GM12878 (cell line): Measurements from ENCODE around the gene GALR3. TPM values are rescaled to one million over a fixed set of nuclear protein-coding genes. Genes with fewer than 3 reads are reported as not detected.
A peak's percentile ranks its signal among the peaks of the same experiment; 100 is the strongest.

Source experiments
- BACH1 ChIP-seq: fragments of 450-650 bp; IDR thresholded peaks from 2 replicates; pipeline ENCODE4 v1.6.1; 2017; ENCODE audit warnings: mild to moderate bottlenecking, borderline replicate concordance
- CBFB ChIP-seq: IDR thresholded peaks from 2 replicates; pipeline ENCODE4 v1.6.1; 2016; ENCODE audit warnings: antibody characterized with exemption, low read depth
- CBX3 ChIP-seq: fragments of 200-600 bp; sonication (generic); IDR thresholded peaks from 2 replicates; pipeline ENCODE4 v1.6.1; 2016; ENCODE audit warnings: low read depth, borderline replicate concordance
- CREM ChIP-seq: IDR thresholded peaks from 2 replicates; pipeline ENCODE4 v1.6.1; 2014; ENCODE audit warnings: antibody characterized with exemption, low read depth
- EED ChIP-seq: sonication (generic); IDR thresholded peaks from 2 replicates; pipeline ENCODE4 v1.6.1; 2016; ENCODE audit warnings: antibody characterized with exemption, low read depth
- FOXK2 ChIP-seq: fragments of 450-650 bp; IDR thresholded peaks from 2 replicates; pipeline ENCODE4 v1.6.1; 2017; ENCODE audit warnings: mild to moderate bottlenecking, moderate library complexity
- GABPA ChIP-seq: IDR thresholded peaks from 2 replicates; pipeline ENCODE4 v1.6.1; 2014; ENCODE audit warnings: antibody characterized with exemption, low read depth, mild to moderate bottlenecking, inconsistent platforms
- HDAC6 ChIP-seq: fragments of 200-600 bp; sonication (generic); IDR thresholded peaks from one replicate; pipeline ENCODE4 v1.8.0; 2017; ENCODE audit warnings: antibody characterized with exemption; ENCODE audit not compliant: unreplicated experiment
- HDGF ChIP-seq: fragments of 450-650 bp; IDR thresholded peaks from 2 replicates; pipeline ENCODE4 v1.6.1; 2016; ENCODE audit warnings: antibody characterized with exemption
- MEF2A ChIP-seq: IDR thresholded peaks from 2 replicates; pipeline ENCODE4 v1.6.1; 2011; ENCODE audit warnings: low read depth, mild to moderate bottlenecking, low read length, moderate library complexity; ENCODE audit not compliant: insufficient read depth
- MTA3 ChIP-seq: IDR thresholded peaks from 2 replicates; pipeline ENCODE4 v1.6.1; 2012; ENCODE audit warnings: low read length, inconsistent platforms, borderline replicate concordance
- NFIC ChIP-seq: IDR thresholded peaks from 2 replicates; pipeline ENCODE4 v1.6.1; 2012; ENCODE audit warnings: low read depth, mild to moderate bottlenecking, inconsistent platforms, low read length, moderate library complexity
- NFYA ChIP-seq: IDR thresholded peaks from 2 replicates; pipeline ENCODE4 v1.6.1; 2011; ENCODE audit warnings: low read depth, mild to moderate bottlenecking, low read length, improper control_type of control experiment, borderline replicate concordance
- NR2C2 ChIP-seq: IDR thresholded peaks from 2 replicates; pipeline ENCODE4 v1.6.1; 2011; ENCODE audit warnings: borderline replicate concordance, low read depth; ENCODE audit not compliant: control insufficient read depth, insufficient read length
- RBBP5 ChIP-seq: fragments of 200-600 bp; sonication (generic); conservative IDR thresholded peaks from 2 replicates; pipeline ENCODE4 v1.6.1; 2016
- RELA ChIP-seq: fragments of 450-650 bp; IDR thresholded peaks from 2 replicates; pipeline ENCODE4 v1.8.0; 2014; ENCODE audit warnings: borderline replicate concordance; ENCODE audit not compliant: partially characterized antibody
- RELB ChIP-seq: fragments of 450-650 bp; IDR thresholded peaks from 2 replicates; pipeline ENCODE4 v1.6.1; 2017; ENCODE audit warnings: low read depth, mild to moderate bottlenecking, moderate library complexity
- RFX5 ChIP-seq: IDR thresholded peaks from 2 replicates; pipeline ENCODE4 v1.6.1; 2011; ENCODE audit warnings: low read depth, low read length, improper control_type of control experiment
- SP1 ChIP-seq: IDR thresholded peaks from one replicate; pipeline ENCODE4 v1.6.1; 2011; ENCODE audit warnings: low read depth, low read length
- STAT1 ChIP-seq: fragments of 450-650 bp; conservative IDR thresholded peaks from 2 replicates; pipeline ENCODE4 v1.6.1; 2014; ENCODE audit warnings: antibody characterized with exemption, mild to moderate bottlenecking
- STAT3 ChIP-seq: IDR thresholded peaks from 2 replicates; pipeline ENCODE4 v1.6.1; 2011; ENCODE audit warnings: low read depth, low read length, improper control_type of control experiment
- TCF7 ChIP-seq: IDR thresholded peaks from 2 replicates; pipeline ENCODE4 v1.6.1; 2014; ENCODE audit warnings: antibody characterized with exemption, borderline replicate concordance
- USF1 ChIP-seq: IDR thresholded peaks from 2 replicates; pipeline ENCODE4 v1.6.1; 2011; ENCODE audit warnings: borderline replicate concordance, low read depth, mild to moderate bottlenecking, moderate library complexity, mixed read lengths, low read length; ENCODE audit not compliant: insufficient read depth; ENCODE audit errors: extremely low read length
- ZBTB33 ChIP-seq: fragments of 450-650 bp; IDR thresholded peaks from 2 replicates; pipeline ENCODE4 v1.6.1; 2017; ENCODE audit warnings: mild to moderate bottlenecking
- ZNF24 ChIP-seq: fragments of 450-650 bp; IDR thresholded peaks from 2 replicates; pipeline ENCODE4 v1.6.1; 2017; ENCODE audit warnings: antibody characterized with exemption, mild to moderate bottlenecking
- polyA plus RNA-seq, 11 experiments: library from polyadenylated mRNA; depleted of rRNA in 4 of 11; unstranded in 6 of 11; stranded (reverse) in 5 of 11; fragments of >200 nt; fragmentation: Nextera tagmentation in 4 of 11; fragmentation: Illumina TruSeq in 1 of 11; extraction: Ambion mirVana in 4 of 11; extraction: Trizol in 1 of 11; gene quantifications; 1 replicate in 1 of 11; 2 replicates in 10 of 11; pipeline versions ENCODE4 v1.2.1 to v1.2.3, GENCODE V29; 2011 to 2016; ENCODE audit warnings: inconsistent platforms in 2 of 11, missing spikeins in 2 of 11, low read depth in 1 of 11
- total RNA-seq, 4 experiments: library from RNA; depleted of rRNA in 3 of 4; stranded (reverse); fragments of >200 nt in 3 of 4; fragmentation: Illumina TruSeq in 1 of 4; extraction: Trizol in 1 of 4; gene quantifications; 2 replicates each; pipeline versions ENCODE4 v1.2.1 to v1.2.3, GENCODE V29; 2013 to 2021

GALR3 gene
- total and polyA plus RNA-seq, 10 of the 15 experiments (the other 5 are each of a cell fraction or from before 2014, with no cell fraction given) = not detected

GRCh38 chr22:37807410-37808293, 15.5 kb upstream of the GALR3 start, which contains the start of gene GCAT (continued):
- TF ChIP-seq MTA3 = no peak
- TF ChIP-seq CBX3 = no peak
- no peak for TF ChIP-seq RELA
- TF ChIP-seq FOXK2 = no peak
- no peak for TF ChIP-seq STAT1
- TF ChIP-seq USF1 = peak; percentile 61
- TF ChIP-seq MEF2A = no peak
- TF ChIP-seq HDAC6 = peak; percentile 78
- TF ChIP-seq CREM = peak; percentile 65; the same call in 1 of the 2 replicates
- TF ChIP-seq HDGF = 0 out of 2 replicates have a peak, but pooled peaks have one; percentile 56
- TF ChIP-seq NFIC = no peak
- TF ChIP-seq NFYA = no peak
- no peak for TF ChIP-seq TCF7
- no peak for TF ChIP-seq EED
- TF ChIP-seq RELB = peak; percentile 26; the same call in 1 of the 2 replicates
- peak; percentile 46 for TF ChIP-seq SP1
- TF ChIP-seq RFX5 = no peak
- no peak for TF ChIP-seq GABPA
- no peak for TF ChIP-seq ZBTB33
- TF ChIP-seq NR2C2 = no peak
- TF ChIP-seq CBFB = no peak
- no peak for TF ChIP-seq ZNF24
- TF ChIP-seq RBBP5 = no peak
- no peak for TF ChIP-seq STAT3
- 0 out of 2 replicates have a peak, but pooled peaks have one; percentile 68 for TF ChIP-seq BACH1
